NCI-H1436 (cell line): ENCODE results near the gene PPM1N.

Experiments
- DNase-seq: peaks from one replicate; lab custom pipeline; 2025; lab: John Stamatoyannopoulos, UW

PPM1N gene

DNA sequence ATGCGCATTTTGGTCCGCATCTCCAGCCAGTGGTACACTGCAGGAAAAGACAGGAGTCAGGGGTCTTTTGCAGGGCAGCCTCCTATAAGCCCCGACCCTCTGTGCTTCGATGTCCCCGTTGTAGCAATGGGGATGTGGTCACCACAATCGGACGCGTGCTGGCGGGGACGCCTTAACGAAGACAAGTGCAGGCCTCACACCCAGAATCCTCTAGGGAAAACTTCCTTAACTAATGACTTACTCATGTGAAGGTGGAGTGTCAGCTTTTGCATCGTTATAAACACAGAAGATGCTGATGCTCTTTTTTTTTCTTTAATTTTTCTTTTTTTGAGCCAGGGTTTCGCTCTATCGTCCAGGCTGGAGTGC, 31.2 kb downstream of the PPM1N start:
- DNase-seq: no peak

DNA sequence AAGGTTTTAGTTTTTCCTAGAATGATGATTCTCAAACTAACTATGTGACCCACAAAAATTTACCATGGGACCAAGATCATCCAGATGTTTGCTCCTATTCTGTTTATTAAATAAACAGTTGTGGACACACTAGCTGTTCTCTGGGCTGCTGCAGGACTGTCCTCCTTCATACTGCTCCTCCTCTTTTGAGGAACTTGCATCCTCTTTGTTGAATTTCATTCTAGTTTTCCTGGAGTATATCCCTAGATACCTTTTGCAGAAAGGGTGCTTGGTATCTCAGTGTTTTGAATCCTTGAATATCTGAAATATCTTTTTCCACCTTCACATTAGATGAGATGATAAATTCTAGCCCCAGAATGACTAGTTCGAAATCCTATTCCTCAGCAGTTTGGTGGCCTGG, 33.1 kb downstream of the PPM1N start:
- no peak for DNase-seq

DNA sequence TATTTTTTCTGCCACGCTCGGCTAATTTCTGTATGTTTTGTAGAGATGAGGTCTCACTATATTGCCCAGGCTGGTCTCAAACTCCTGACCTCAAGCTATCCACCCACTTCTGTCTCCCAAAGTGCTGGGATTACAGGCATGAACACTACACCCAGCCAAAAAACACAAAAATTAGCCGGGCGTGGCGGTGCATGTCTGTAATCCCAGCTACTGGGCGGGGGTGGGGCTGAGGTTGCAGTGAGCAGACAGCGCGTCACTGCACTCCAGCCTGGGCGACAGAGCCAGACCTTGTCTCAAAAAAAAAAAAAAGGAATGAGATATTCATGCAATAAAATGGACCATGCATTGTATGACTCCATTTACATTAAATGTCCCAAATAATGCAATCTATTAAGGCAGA, 41.2 kb downstream of the PPM1N start:
- DNase-seq: no peak

DNA sequence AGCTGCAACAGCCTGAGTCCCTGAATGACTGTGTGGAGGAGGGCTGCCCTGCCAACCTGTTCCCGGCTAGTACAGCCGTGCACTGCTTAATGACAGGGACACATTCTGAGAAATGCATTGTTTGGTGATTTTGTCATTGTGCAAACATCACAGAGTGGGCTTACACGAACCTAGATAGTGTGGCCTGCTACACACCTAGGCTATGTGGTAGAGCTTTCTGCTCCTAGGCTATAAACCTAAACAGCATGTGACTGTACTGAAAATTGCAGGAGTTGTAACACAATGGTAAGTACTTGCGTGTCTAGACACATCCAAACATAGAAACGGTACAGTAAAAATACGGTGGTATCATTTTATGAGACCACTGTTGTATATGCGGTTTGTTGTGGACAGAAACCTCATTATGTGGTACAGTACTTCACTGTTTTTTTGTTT, 44.0 kb downstream of the PPM1N start:
- DNase-seq: no peak

DNA sequence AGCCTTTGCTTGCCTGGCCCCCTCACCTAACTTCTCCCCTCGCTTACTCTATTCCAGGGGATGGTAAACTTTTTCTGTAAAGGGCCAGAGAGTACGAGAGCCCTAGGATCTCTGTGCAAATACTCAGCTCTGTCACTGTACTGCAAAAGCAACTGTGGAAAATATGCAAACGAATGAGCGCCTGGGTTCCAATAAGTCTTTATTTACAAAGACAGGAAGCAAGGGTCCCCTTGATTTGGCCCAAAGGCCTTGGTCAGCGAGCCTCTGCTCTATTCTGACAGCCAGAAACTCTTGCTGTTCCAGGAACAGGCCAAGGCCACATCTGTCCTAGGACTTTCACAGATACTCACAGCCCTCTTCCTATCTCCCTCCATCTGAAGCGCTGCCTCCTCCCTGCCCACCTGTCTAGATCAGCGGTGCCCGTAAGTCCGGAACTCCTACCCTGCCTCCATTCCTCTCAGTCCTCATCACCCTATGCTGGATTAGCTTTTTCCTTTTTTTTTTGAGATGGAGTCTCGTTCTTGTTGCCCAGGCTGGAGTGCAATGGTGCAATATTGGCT, 49.0 kb downstream of the PPM1N start:
- no peak for DNase-seq

DNA sequence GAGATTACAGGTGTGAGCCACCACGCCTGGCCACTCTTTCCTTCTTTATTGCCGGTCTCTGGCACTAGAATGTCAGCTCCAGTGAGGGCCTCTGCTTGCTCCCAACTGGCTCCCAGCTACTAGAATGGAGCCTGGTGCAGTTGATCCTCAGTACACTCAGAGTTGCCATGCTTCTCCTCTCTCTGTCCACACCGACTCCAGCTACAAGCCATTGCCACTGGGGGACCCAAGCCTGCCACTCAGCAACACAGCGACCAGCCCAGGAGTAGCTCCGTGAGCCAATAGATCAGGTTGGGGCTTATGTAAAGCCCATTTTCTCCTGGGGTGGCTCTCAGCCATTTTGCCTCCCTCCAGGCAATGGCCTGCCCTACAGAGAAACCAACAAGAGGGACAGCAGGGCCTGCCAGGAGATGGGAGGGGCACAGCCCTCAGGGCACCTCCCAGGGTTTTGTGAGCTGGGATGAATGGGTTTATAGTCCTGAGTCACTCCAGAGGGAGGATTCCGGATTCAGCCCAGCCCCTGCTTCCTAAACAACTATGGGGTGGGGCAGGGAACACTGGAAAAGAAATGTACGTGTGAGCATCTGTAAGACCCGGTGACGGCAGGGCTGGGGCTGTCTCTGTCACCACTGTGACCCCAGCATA, 49.8 kb downstream of the PPM1N start:
- DNase-seq: no peak
